Breast epithelium (tissue), 3 donors: ENCODE data around the gene GRK5.

ENCODE experiments used
- CTCF ChIP-seq, 3 donors: fragments of 450-650 bp; IDR thresholded peaks; one replicate each; pipeline ENCODE4 v1.5.1; 2016 to 2017; ENCODE audit warnings: antibody characterized with exemption in 3 of 3, mild to moderate bottlenecking in 3 of 3, moderate library complexity in 3 of 3
- POLR2A ChIP-seq: fragments of 450-650 bp; IDR thresholded peaks from one replicate; pipeline ENCODE4 v1.6.1; 2016; ENCODE audit warnings: antibody characterized with exemption, mild to moderate bottlenecking, moderate library complexity
- POLR2AphosphoS5 ChIP-seq, 3 donors: sonication (generic); formaldehyde crosslinking; IDR thresholded peaks; one replicate each; pipeline ENCODE4 v1.6.1; 2017; ENCODE audit warnings: antibody characterized with exemption in 3 of 3

GRCh38 chr10:119254335-119254734 lies 47.0 kb downstream of the GRK5 start:
- TF ChIP-seq CTCF (IDR thresholded peaks at IDR 0.05) (no peak), POLR2A (no peak), POLR2AphosphoS5 (IDR thresholded peaks at IDR 0.05) (no peak)
